Spleen (tissue), 11 donors: Measurements from ENCODE around the gene PKD1L1. TPM values are rescaled to one million over a fixed set of nuclear protein-coding genes. Genes with fewer than 3 reads are reported as not detected.

ENCODE experiments used
- DNase-seq: peaks from one replicate; pipeline ENCODE4 v3.0.0-alpha.2; 2020
- H3K27ac ChIP-seq, 8 donors: fragments of 200-600 bp; sonication (generic) in 7 of 8; 1 replicate in 4 of 8; 2 replicates in 4 of 8; pipeline versions ENCODE4 v1.5.0 to v1.8.0; 2016 to 2021; ENCODE audit warnings: inconsistent platforms in 4 of 8, mild to moderate bottlenecking in 4 of 8, moderate library complexity in 1 of 8
- H3K27me3 ChIP-seq, 7 donors: fragments of 200-600 bp; sonication (generic) in 6 of 7; replicated peaks in 1 of 7; 1 replicate in 4 of 7; 2 replicates in 3 of 7; pipeline versions ENCODE4 v1.5.0 to v1.8.0; 2016 to 2021; ENCODE audit warnings: inconsistent platforms in 3 of 7, mild to moderate bottlenecking in 1 of 7
- H3K36me3 ChIP-seq, 6 donors: fragments of 200-600 bp; sonication (generic) in 5 of 6; 1 replicate in 4 of 6; 2 replicates in 2 of 6; pipeline versions ENCODE4 v1.5.0 to v1.8.0; 2016 to 2021; ENCODE audit warnings: inconsistent platforms in 2 of 6
- H3K4me1 ChIP-seq, 6 donors: fragments of 200-600 bp; sonication (generic) in 5 of 6; 1 replicate in 3 of 6; 2 replicates in 3 of 6; pipeline versions ENCODE4 v1.5.0 to v1.8.0; 2016 to 2021; ENCODE audit warnings: inconsistent platforms in 3 of 6
- H3K4me3 ChIP-seq, 8 donors: fragments of 200-600 bp; sonication (generic) in 7 of 8; 1 replicate in 4 of 8; 2 replicates in 4 of 8; pipeline versions ENCODE4 v1.5.0 to v1.8.0; 2016 to 2021; ENCODE audit warnings: inconsistent platforms in 4 of 8, mild to moderate bottlenecking in 4 of 8, moderate library complexity in 2 of 8
- H3K9me3 ChIP-seq, 8 donors: fragments of 200-600 bp; sonication (generic) in 7 of 8; 1 replicate in 4 of 8; 2 replicates in 4 of 8; pipeline versions ENCODE4 v1.5.0 to v1.8.0; 2016 to 2021; ENCODE audit warnings: inconsistent platforms in 4 of 8
- CTCF ChIP-seq, 11 experiments: fragments of 200-600 bp in 7 of 11; fragments of 450-650 bp in 4 of 11; sonication (generic) in 4 of 11; IDR thresholded peaks in 8 of 11; conservative IDR thresholded peaks in 3 of 11; 1 replicate in 7 of 11; 2 replicates in 4 of 11; pipeline versions ENCODE4 v1.4.0 to v1.8.0; 2016 to 2021; ENCODE audit warnings: antibody characterized with exemption in 11 of 11, inconsistent platforms in 4 of 11, mild to moderate bottlenecking in 1 of 11
- POLR2A ChIP-seq, 3 donors: fragments of 450-650 bp; IDR thresholded peaks; one replicate each; pipeline ENCODE4 v1.5.1; 2017; ENCODE audit warnings: antibody characterized with exemption in 3 of 3, mild to moderate bottlenecking in 1 of 3
- POLR2AphosphoS5 ChIP-seq, 3 donors: sonication (generic); formaldehyde crosslinking; IDR thresholded peaks; one replicate each; pipeline ENCODE4 v1.5.1; 2017; ENCODE audit warnings: antibody characterized with exemption in 3 of 3
- WGBS, 5 donors: extraction: QIAGEN DNeasy Blood & Tissue Kit in 3 of 5; methylation state at CpG; one replicate each; pipeline versions ENCODE4 v1.1.5 to v1.1.7; 2013 to 2018; 5-methylcytosine and 5-hydroxymethylcytosine counted together
- intact Hi-C: fragments of 100-400 bp; cut with DNase I; formaldehyde crosslinking; loops from one replicate; pipeline ENCODE4 v1.15.0; 2023; ENCODE audit warnings: low total_unique reads
- polyA plus RNA-seq, 3 donors: library from polyadenylated mRNA; stranded (reverse); fragments of 200-250 nt; gene quantifications; one replicate each; pipeline ENCODE4 v1.2.1, GENCODE V29; 2013
- total RNA-seq, 7 donors: library from RNA; depleted of rRNA in 3 of 7; stranded (reverse); fragments of >200 nt in 3 of 7; fragmentation: NEBNext Ultra II Directional in 4 of 7; extraction: Animal tissue kit (Norgen Biotek cat#: 25700) in 4 of 7; gene quantifications; one replicate each; pipeline versions ENCODE4 v1.1.0 to v1.2.1, GENCODE V29; 2016 to 2021
- donor health status: healthy with polysubstance abuse.
- donor health status: DM: no; HTN: no; CAD: no; lungs with moderate emphysema.
- donor health status: DM: no; HTN: no; CAD: no.
- donor health status: Bipolar disorder and iron deficiency.
- donor health status: healthy.
- donor health status: DM: no; HTN: no; CAD: no.
- donor health status: DM: yes; HTN: yes; CAD: no.

Gene PKD1L1
- total and polyA plus RNA-seq, 10 donors = 0.28 to 1.3 (median 0.49) TPM

GRCh38 chr7:47967708-47968107, 19.4 kb upstream of the PKD1L1 start:
- 91 to 98% (median 96%) methylated on average over 2 of the region's 2 CpGs for WGBS, 5 donors
- Histone ChIP-seq H3K27ac (no peak overlapping the region), H3K4me3 (no peak overlapping the region), H3K4me1 (peaks cover 3 to 32% (median 12%) of the 10 kb centered on the region in 6 donors), H3K9me3 (no peaks in the 10 kb centered on the region), H3K27me3 (no peaks in the 10 kb centered on the region), H3K36me3 (peaks cover 10 to 97% (median 71%) of the 10 kb centered on the region in 6 donors)
- no peak for DNase-seq
- TF ChIP-seq POLR2A (IDR thresholded peaks at IDR 0.05) (no peak), POLR2AphosphoS5 (IDR thresholded peaks at IDR 0.05) (no peak), CTCF (IDR thresholded peaks at IDR 0.05 in 8 of 11, conservative IDR thresholded peaks at IDR 0.05 in 3 of 11) (no peak)
- intact Hi-C loops = no loop called here

GRCh38 chr7:47967123-47967522, 18.9 kb upstream of the PKD1L1 start:
- Histone ChIP-seq H3K4me1 (peaks cover 3 to 32% (median 12%) of the 10 kb centered on the region in 6 donors), H3K4me3 (no peak overlapping the region), H3K36me3 (peaks cover 10 to 97% (median 71%) of the 10 kb centered on the region in 6 donors), H3K27me3 (no peaks in the 10 kb centered on the region), H3K9me3 (no peaks in the 10 kb centered on the region), H3K27ac (no peak overlapping the region)
- 95 to 98% (median 97%) methylated on average over 5 of the region's 5 CpGs for WGBS, 5 donors
- no peak for TF ChIP-seq POLR2AphosphoS5 (IDR thresholded peaks at IDR 0.05)
- no peak for TF ChIP-seq POLR2A (IDR thresholded peaks at IDR 0.05)
- no peak for TF ChIP-seq CTCF (IDR thresholded peaks at IDR 0.05 in 8 of 11, conservative IDR thresholded peaks at IDR 0.05 in 3 of 11)
- intact Hi-C loops = no loop called here
- DNase-seq = no peak

- TF ChIP-seq CTCF (IDR thresholded peaks at IDR 0.05 in 8 of 11, conservative IDR thresholded peaks at IDR 0.05 in 3 of 11) (no peak), POLR2AphosphoS5 (IDR thresholded peaks at IDR 0.05) (no peak), POLR2A (IDR thresholded peaks at IDR 0.05) (no peak)
- WGBS, 5 donors = 49 to 78% (median 72%) methylated on average over 5 of the region's 5 CpGs
- no peaks in the 10 kb centered on the region for H3K27me3 ChIP-seq
- peaks cover 0 to 19% (median 8%) of the 10 kb centered on the region in 6 donors for H3K4me1 ChIP-seq
- no peak overlapping the region for H3K27ac ChIP-seq
- peaks cover 10 to 97% (median 77%) of the 10 kb centered on the region in 6 donors for H3K36me3 ChIP-seq
- DNase-seq = no peak
- no peak overlapping the region for H3K4me3 ChIP-seq
- intact Hi-C loops = no loop called here
- H3K9me3 ChIP-seq = no peaks in the 10 kb centered on the region
Measured at GRCh38 chr7:47965456-47965855, 17.2 kb upstream of the PKD1L1 start.

- intact Hi-C loops = no loop called here
- 91 to 98% (median 95%) methylated on average over 3 of the region's 3 CpGs for WGBS, 5 donors
- no peak overlapping the region for H3K27ac ChIP-seq
Measured at GRCh38 chr7:47962262-47962661, 14.0 kb upstream of the PKD1L1 start.

More at GRCh38 chr7:47962262-47962661, 14.0 kb upstream of the PKD1L1 start:
- H3K4me3 ChIP-seq = no peak overlapping the region
- H3K4me1 ChIP-seq = no peaks in the 10 kb centered on the region
- peaks cover 10 to 73% (median 64%) of the 10 kb centered on the region in 6 donors for H3K36me3 ChIP-seq
- TF ChIP-seq CTCF (IDR thresholded peaks at IDR 0.05 in 8 of 11, conservative IDR thresholded peaks at IDR 0.05 in 3 of 11) = no peak
- no peak for TF ChIP-seq POLR2AphosphoS5 (IDR thresholded peaks at IDR 0.05)
- no peak for TF ChIP-seq POLR2A (IDR thresholded peaks at IDR 0.05)
- no peaks in the 10 kb centered on the region for H3K27me3 ChIP-seq
- no peaks in the 10 kb centered on the region for H3K9me3 ChIP-seq
- no peak for DNase-seq
